GM10266 (cell line): ENCODE results near the gene ZNF680.

Experiments
- DNase-seq: peaks from one replicate; pipeline ENCODE4 v3.0.0; 2012; ENCODE audit errors: extremely low spot score
- CTCF ChIP-seq: IDR thresholded peaks from 2 replicates; pipeline ENCODE4 v1.5.1; 2012; ENCODE audit warnings: mild to moderate bottlenecking, low read depth; ENCODE audit not compliant: control insufficient read depth, insufficient read depth; ENCODE audit errors: missing control alignments

The ZNF680 gene

GRCh38 chr7:64551375-64552142 lies 11.3 kb downstream of the ZNF680 start:
- no peak for TF ChIP-seq CTCF
- no peak for DNase-seq

GRCh38 chr7:64544010-64544409 lies 18.9 kb downstream of the ZNF680 start:
- no peak for DNase-seq
- TF ChIP-seq CTCF: no peak

GRCh38 chr7:64541438-64542359 lies 21.2 kb downstream of the ZNF680 start:
- DNase-seq: no peak
- no peak for TF ChIP-seq CTCF

GRCh38 chr7:64533756-64534155 lies 29.1 kb downstream of the ZNF680 start:
- DNase-seq: no peak
- TF ChIP-seq CTCF: no peak

DNA sequence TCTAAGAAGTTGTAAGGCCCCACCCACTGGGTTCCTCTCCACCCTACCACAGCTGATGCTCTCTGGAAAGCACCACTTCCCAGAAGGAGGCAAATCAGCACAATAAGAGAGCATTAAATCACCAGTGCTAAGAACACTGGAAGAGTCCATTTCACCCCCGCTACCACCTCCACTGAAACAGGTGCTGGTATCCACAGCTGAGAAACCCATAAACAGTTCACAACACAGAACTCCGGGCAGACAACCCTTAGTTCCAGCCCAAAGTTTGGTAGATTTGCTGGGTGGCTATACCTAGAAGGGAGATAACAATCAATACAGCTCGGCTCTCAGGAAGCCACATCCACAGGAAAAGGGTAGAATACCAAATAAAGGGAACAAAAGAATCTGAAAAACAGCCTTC lies 34.1 kb downstream of the ZNF680 start:
- DNase-seq: no peak
- TF ChIP-seq CTCF: no peak

GRCh38 chr7:64521409-64521984 lies 41.4 kb downstream of the ZNF680 start:
- TF ChIP-seq CTCF: no peak
- DNase-seq: no peak

- TF ChIP-seq CTCF: no peak
- DNase-seq: no peak
Observed at GRCh38 chr7:64516451-64516850, 46.4 kb downstream of the ZNF680 start.
